ENCODE results near the gene USP5.

Gene USP5

GRCh38 chr12:6851921-6852650, at the start of gene USP5:
TSS of gene USP5 (plus strand) at chr12:6852150. CDS start at chr12:6852180, 30 bp downstream.
- no peak for TF ChIP-seq ZNF274 (IDR thresholded peaks at IDR 0.05; ENCODE audit: low read depth, low read length)
- peak within 1 kb of the TSS; percentile 88 for H3K4me3 ChIP-seq (ENCODE audit: low read length)

GRCh38 chr12:6807170-6807569, 44.8 kb upstream of the USP5 start:
- no peak for TF ChIP-seq ZNF274 (IDR thresholded peaks at IDR 0.05; ENCODE audit: low read depth, low read length)
- H3K4me3 ChIP-seq (ENCODE audit: low read length): no peak overlapping the region

- TF ChIP-seq ZNF274 (IDR thresholded peaks at IDR 0.05; ENCODE audit: low read depth, low read length): no peak
- H3K4me3 ChIP-seq (ENCODE audit: low read length): no peak overlapping the region
Measured at GRCh38 chr12:6809056-6809455, 42.9 kb upstream of the USP5 start.

GRCh38 chr12:6810758-6811157, 41.2 kb upstream of the USP5 start:
- TF ChIP-seq ZNF274 (IDR thresholded peaks at IDR 0.05; ENCODE audit: low read depth, low read length): no peak
- H3K4me3 ChIP-seq (ENCODE audit: low read length): no peak overlapping the region

- no peak for TF ChIP-seq ZNF274 (IDR thresholded peaks at IDR 0.05; ENCODE audit: low read depth, low read length)
- H3K4me3 ChIP-seq (ENCODE audit: low read length): no peak overlapping the region
Measured at GRCh38 chr12:6813363-6813762, 38.6 kb upstream of the USP5 start.

- no peak for TF ChIP-seq ZNF274 (IDR thresholded peaks at IDR 0.05; ENCODE audit: low read depth, low read length)
- no peak overlapping the region for H3K4me3 ChIP-seq (ENCODE audit: low read length)
Measured at GRCh38 chr12:6816598-6816997, 35.4 kb upstream of the USP5 start.

- no peak overlapping the region for H3K4me3 ChIP-seq (ENCODE audit: low read length)
- TF ChIP-seq ZNF274 (IDR thresholded peaks at IDR 0.05; ENCODE audit: low read depth, low read length): no peak
Measured at GRCh38 chr12:6817098-6817497, 34.9 kb upstream of the USP5 start.

GRCh38 chr12:6817662-6818157, 34.2 kb upstream of the USP5 start:
- H3K4me3 ChIP-seq (ENCODE audit: low read length): no peak overlapping the region
- no peak for TF ChIP-seq ZNF274 (IDR thresholded peaks at IDR 0.05; ENCODE audit: low read depth, low read length)

- H3K4me3 ChIP-seq (ENCODE audit: low read length): no peak overlapping the region
- no peak for TF ChIP-seq ZNF274 (IDR thresholded peaks at IDR 0.05; ENCODE audit: low read depth, low read length)
Measured at GRCh38 chr12:6818222-6818621, 33.7 kb upstream of the USP5 start.

GRCh38 chr12:6818645-6819044, 33.3 kb upstream of the USP5 start:
- TF ChIP-seq ZNF274 (IDR thresholded peaks at IDR 0.05; ENCODE audit: low read depth, low read length): no peak
- H3K4me3 ChIP-seq (ENCODE audit: low read length): no peak overlapping the region

- H3K4me3 ChIP-seq (ENCODE audit: low read length): no peak overlapping the region
- TF ChIP-seq ZNF274 (IDR thresholded peaks at IDR 0.05; ENCODE audit: low read depth, low read length): no peak
Measured at GRCh38 chr12:6819106-6820030, 32.6 kb upstream of the USP5 start.

GRCh38 chr12:6820166-6820565, 31.8 kb upstream of the USP5 start:
- no peak for TF ChIP-seq ZNF274 (IDR thresholded peaks at IDR 0.05; ENCODE audit: low read depth, low read length)
- no peak overlapping the region for H3K4me3 ChIP-seq (ENCODE audit: low read length)

GRCh38 chr12:6821591-6822425, 30.1 kb upstream of the USP5 start, which contains the start of gene GPR162:
TSS of gene GPR162 (plus strand) at chr12:6821821. CDS start at chr12:6823899, 2,078 bp downstream.
- H3K4me3 ChIP-seq (ENCODE audit: low read length): no peak within 1 kb of the TSS
- TF ChIP-seq ZNF274 (IDR thresholded peaks at IDR 0.05; ENCODE audit: low read depth, low read length): no peak
